Eye (tissue), 1 donor: ENCODE data around the gene STK32C.
"Not testable (repeated sequence)": the region's sequence is repeated elsewhere in the genome, so short reads cannot be mapped to it uniquely, and the experiment has no call there.

Experiments
- DNase-seq: peaks from one replicate; pipeline ENCODE4 v3.0.0-alpha.2; 2015

The STK32C gene

DNA sequence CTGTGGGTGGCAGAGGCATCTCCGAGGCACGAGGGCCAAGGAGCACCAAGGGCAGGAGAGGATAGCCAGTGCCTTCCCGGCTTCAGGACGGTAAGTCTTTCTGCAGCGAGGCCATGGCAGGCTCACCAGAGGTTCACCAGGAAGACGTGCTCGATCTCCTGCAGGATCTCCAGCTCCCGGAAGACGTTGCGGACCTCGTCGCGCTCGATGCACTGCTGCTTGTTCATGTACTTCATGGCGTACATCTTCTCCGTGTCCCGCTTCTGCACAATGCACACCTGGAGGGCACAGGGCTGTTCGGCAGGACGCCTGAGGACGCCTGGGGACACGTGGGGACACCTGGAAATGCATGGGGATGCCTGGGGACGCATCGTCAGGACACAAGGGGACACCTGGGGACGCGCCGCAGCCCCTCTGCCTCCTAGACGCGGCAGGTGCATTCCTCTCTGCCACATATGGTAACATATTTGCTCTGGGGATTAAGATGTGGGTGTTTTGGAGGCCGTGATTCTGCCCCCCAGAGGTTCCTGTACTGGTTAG is 79.8 kb downstream of the STK32C start:
- no peak for DNase-seq

DNA sequence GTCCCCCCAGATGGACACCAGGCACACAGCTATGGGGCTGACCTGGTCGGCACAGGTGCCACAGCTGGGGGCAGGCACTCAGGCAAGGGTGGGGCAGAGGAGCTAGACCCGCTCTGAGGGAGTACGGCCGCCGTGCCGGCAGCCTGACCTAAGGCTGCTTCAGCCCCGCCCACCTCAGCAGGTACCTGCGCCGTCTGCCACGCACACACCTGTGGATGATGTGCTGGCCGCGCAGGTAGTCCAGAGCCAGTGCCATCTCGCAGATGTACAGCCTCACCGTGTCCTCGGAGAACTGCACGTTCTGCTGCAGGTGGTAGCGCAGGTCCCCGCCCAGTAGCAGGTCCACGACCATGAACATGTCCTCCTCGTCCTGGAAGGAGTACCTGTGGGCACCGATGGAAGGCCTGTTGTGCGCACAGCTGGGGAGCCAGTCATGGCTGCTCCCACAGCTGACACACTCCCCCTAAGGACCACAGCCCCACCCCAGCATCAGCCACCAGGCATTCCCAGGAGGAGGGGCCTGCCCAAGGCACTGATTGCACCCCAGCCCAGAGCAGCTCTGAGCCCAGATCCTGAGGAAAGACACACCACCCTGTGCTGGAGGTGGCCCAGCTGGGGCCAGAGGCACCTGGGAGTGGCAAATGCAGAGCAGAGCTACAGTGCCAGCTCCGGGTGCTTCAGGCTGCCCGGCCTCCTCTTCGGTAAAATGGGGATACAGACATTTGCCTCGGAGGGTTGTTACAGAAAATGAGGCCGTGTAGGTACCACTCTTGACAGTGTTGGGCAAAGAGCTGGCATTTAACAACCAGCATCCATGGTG is 81.0 kb downstream of the STK32C start:
- no peak for DNase-seq

DNA sequence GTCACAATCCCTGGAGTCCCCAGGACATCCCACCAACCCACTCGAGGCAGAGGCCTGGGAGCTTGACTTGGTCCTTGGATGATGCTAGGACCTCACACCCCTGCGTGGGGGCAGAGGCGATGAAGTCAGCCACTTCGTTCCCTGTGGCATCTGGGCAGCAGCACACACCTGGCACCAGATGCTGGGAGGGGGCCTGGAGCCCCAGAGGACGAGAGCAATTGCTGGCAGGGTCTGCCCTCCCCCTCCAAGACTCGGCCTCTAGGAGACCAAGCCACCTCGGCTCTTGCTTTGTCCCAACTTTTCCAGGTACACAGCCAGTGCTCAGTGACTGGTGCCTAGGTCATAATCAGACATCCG is 81.9 kb downstream of the STK32C start:
- DNase-seq, result no peak

DNA sequence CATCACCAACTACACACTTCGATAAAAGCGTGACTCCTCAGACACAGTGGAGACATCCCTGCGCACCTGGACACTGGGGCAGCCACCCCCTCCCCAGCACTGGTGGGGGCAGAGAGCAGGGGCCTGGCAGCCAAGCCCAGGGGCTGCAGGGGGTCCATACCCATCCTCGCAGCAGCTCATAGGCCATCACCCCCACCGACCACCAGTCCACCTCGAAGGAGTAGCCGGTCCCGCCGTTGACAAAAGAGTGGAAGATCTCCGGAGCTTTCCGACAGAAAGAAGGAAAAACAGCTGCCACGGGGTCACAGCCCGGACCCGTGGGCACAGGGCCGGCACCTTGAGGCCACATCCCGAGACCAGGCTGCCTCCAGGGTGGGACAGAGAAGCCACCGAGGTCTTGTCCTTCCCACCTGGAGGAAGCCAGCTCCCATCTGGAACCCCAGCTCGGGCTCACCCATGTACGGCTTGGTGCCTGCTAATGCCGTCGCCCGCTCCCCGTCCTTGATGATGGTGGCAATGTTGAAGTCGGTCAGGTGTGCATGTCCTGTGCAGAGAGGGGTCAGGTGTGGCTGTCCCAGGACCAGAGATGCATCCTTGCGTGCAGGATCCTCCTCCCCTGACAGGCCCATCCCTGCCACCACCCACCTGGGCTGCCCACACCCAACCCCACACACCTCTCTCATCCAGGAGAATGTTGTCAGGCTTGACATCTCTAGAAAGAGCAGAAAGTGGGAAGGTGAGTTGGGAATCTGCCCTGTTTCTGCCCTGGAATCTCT is 82.5 kb downstream of the STK32C start:
- no peak for DNase-seq

DNA sequence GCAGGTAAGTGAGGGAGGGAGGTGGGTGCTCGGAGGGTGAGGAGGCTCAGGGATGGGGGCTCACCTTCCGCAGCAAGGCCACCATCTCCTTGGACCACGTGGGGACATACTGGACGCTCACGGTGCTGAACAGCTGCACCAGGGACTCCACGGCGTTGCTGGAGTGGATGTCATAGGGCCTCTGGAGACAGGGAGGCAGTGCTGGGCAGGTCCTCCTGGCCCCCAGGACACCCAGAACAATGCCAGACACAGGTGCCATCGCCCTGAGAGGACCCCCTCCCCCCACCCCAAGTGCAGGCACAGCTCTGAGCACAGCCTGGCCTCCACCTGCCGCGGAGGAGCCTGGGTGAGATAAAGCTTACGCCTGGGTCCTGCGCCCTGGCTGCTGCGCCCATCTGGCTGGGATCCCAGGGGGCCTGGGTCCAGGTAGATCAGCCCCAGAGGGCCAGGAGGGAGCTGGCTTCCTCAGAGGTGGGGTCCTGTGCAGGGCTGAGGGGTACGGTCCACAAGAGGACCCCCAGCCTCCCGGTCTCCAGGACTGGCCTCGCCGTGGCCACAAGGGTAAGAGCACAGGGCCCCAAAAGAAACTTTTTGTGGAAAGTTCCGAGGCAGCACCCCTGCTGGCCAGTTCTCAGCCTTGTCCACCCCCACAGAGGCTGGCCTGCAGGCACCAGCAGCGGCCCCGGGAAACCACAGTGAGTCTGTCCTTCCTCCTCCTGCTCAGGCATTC is 83.2 kb downstream of the STK32C start:
- no peak for DNase-seq

DNA sequence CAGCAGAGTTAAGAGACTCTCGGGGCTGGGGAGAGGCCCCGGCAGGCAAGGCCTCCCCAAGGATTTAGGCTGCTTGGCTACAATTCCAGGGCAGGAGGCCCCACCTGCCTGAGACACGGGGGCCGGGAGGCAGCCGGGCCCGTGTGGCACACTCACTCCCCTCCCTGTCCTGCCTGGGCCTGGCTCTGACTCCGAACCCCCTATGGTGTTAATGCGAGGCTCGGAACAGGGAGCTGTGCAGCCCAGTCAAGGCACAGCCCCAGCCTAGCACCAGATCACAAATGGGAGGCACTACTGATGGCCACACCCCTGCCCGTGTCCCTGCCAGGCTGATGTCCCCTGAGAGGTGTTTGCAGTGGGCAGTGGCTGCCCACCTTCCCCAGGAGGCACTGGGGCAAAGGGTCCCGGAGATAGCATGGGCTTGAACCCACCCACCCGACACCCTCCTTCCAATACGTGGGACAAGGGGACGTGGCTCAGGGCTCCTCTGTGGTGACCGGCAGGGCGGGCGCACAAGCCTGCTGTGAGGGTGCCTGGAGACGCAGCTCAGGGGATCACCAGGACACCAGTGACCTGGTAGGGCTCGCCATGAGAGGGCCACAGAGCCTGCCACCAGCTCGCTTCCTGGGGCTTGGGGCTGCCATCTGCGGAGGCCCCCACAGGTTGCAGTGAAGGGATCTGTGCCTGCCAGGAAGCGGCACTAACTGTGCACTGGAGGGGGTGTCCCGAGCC is 84.0 kb downstream of the STK32C start:
- no peak for DNase-seq

DNA sequence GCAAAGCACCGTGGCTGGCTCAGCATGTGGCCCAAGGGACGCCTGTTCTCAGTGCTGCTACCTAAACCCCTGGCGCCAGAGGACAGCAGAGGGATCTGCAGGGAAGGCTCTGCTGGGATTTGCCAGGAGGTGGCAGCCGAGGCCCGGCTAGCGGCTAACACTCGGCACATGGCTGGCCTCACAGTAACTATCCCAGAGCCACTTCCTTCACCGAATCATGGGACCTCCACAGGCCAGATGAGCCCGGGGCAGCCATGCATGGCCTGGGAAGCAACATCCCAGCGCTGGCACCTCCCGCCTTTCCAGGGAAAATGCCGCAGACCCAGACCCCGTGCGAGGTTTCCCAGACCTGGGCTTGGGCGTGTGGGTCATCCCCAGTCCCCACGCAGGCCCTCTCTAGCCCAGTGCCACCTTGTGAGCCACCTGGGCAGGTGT is 84.6 kb downstream of the STK32C start:
- DNase-seq, result peak; percentile 93

DNA sequence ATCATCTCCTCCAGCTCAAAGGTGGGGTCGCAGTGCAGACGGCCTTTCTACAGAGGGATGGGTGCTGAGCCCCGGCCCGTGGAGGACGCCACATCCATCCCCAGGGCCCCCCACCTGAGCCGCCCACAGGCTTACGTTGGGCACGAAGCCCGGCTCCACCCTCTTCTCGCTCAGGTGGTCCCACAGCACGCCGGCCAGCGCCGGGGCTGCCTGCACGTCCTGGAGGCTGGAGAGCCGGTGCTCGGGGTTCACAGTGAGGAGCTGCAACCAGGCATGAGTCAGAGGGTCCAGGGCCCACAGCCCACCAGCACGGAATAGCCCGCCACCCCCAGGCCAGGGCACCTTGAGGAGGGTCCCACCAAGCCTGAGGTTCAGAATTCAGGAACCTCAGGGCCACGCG is 85.0 kb downstream of the STK32C start:
- DNase-seq, result no peak

DNA sequence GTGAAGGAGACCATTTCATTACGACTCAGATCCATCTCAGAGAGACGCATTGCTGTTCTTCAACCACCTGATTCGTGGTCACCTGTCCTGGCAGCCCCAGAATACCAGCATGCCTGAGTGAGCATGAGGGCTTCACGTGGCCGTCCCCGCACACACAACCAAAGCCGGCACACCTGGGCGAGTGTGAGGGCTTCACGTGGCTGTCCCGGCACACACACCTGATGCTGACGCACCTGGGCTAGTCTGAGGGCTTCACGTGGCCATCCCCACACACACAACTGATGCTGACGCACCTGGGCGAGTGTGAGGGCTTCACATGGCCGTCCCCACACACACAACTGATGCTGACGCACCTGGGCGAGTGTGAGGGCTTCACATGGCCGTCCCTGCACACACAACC is 86.8 kb downstream of the STK32C start:
- not testable (repeated sequence) for DNase-seq

DNA sequence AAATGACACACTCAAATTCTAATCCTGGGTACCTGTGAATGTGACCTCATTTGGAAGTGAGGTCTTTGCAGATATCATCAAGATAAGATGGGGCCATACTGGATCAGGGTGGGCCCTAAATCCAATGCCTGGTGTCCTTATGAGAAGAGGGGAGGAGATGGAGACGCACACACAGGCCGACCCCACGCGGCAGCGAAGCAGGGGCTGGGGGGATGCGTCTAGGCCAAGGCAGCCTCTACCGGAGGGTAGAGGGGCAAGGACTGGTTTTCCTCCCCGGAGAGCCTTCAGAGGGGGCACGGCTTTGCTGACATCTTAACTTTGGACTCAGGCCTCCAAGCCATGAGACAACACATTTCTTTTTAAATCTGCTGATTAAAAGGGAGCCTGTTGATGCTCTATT is 87.7 kb downstream of the STK32C start:
- no peak for DNase-seq

DNA sequence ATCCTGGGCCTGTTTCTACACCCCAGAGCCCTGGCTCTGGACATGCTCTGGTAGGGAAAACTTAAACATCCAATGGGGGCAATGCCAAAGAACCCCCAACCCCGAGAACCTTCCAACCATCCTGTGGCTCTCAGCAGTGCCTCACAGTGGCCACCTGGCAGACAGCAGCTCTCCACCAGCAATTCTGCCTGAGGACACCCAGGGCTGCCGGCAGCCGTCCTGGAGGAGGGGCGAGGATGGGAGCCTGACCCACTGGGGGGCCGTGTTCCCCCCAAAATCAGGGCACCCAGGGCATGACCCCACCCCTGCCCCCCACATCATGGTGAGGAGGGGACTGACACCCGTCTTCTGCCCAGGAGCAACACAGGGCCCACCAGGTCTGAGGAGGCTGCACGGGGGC is 88.3 kb downstream of the STK32C start:
- DNase-seq, result no peak

DNA sequence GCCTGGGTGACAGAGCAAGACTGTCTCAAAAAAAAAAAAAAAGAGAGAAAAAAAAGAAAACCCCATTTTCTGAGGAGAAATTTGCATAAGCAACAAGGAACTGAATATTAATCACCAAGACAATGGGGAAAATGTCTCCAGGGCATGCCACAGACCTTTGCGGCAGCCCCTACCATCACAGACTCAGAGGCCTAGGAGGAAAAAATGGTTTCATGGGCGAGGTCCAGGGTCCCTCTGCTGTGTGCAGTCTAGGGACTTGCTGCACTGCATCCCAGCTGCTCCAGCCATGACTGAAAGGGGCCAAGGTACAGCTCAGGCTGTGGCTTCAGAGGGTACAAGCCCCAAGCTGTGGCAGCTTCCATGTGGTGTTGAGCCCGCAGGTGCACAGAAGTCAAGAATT is 91.3 kb downstream of the STK32C start:
- DNase-seq, result not testable (repeated sequence)

DNA sequence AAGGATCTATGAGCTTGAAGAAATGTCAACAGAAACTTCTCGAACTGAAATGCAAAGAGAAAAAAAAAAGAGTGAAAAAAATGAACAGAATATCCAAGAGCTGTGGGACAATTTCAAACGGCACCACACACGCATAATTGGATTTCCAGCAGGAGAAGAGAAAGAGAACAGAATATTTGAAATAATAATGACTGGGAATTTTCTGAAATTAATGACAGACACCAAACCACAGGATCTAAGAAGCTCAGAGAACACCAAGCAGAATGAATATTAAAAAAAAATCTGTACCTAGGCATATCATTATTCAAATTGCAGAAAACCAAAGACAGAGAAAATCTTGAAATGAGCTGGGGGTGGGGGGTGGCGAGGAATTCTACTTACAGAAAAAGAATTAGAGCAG is 93.8 kb downstream of the STK32C start:
- DNase-seq, result no peak

DNA sequence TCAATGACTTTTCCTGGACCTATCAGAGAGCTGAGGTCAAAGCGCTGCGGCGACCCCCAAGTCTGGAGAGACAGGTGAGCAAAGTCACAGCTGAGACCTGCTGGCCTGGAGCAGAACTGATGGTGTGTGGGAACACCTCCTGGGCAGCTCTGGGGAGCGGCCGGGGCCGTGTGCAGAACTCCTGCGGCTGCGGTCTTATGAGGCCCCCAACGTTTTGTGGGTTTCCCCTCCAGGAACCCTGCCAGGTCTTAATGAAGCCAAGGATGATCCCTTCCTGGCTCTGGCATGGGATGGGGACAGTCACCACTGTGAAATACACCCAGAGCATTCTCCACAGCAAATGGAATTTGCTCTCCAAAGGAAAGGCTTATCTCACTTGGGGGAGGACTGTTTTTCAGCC is 94.9 kb downstream of the STK32C start:
- DNase-seq, result no peak

DNA sequence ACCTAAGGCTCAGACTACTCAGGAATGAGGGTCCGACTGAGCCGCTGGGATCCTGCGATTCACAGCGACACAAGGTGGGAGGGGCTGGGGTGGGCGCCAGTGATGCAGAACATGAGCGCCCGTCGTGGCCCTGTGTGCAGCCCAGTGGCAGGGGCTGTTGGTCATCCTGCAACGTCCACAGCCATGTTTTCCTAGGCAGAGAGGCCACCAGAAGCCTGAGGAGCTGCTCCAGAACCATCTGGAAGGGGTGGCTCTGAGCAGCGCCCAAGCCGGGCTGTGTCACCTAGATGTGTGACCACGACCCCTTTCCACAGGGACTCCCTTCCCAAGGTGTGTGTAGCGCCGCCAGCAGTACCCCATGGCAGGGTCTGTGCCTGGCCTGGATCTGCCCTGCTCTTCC is 96.5 kb downstream of the STK32C start:
- no peak for DNase-seq

DNA sequence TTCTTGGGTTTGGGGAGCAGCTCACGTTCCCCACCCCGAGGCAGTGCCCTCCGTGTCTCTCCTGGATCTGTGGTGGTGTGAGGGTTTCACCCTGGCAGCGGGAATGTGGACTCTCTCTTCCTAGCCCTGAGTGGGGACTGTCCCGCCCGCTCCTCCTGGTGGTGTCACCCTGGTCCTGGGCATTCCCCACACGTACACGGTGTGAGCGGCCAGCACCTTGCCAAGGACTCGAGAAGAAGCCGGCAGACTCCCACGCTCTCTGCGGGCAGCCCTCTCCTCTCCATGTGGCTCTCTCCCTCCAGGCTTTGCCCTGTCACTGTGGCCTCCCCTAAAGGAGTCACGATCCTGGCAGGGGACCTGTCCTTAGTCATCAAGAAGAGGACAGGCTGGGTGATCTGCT is 97.0 kb downstream of the STK32C start:
- no peak for DNase-seq

DNA sequence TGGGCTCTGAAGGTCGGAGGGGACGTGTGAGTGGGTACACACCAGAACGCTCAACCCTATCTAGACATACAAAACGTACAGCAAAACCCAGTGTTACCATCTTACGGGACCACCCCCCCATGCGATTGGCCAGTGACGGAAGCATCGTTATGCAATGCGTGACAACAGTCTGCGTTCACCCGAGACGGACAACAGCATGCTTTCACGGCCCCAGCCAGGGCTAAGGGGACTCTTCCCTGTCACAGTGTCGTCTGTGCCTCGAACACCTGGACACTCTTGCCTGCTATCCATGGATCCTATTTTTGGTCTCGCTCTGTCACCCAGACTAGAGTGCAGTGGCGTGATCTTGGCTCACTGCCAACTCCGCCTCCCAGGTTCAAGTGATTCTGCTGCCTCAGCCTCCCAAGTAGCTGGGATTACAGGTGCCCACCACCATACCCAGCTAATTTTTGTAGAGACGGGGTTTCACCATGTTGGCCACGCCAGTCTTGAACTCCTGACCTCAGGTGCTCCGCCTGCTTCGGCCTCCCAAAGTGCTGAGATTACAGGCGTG is 97.7 kb downstream of the STK32C start:
- no peak for DNase-seq

DNA sequence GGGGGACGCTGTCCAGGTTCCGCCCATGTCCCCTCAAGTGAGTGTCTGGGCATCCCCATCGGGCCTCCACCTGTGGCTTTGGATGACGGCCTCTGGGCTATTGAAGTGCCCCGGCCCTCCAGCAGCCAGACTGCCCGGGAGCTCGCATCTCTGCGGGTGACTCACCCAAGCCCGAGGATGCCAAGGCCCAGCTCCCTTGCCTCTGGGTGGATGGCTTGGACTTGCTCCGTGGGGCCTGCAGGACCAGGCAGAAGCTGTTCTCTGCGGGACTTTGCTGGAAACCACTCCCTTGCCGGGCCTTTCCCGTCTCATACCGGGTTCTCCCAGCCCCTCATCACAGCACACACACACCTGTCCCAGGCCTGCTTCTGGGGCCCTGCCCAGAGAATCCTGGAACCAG is 98.6 kb downstream of the STK32C start:
- DNase-seq, result no peak

DNA sequence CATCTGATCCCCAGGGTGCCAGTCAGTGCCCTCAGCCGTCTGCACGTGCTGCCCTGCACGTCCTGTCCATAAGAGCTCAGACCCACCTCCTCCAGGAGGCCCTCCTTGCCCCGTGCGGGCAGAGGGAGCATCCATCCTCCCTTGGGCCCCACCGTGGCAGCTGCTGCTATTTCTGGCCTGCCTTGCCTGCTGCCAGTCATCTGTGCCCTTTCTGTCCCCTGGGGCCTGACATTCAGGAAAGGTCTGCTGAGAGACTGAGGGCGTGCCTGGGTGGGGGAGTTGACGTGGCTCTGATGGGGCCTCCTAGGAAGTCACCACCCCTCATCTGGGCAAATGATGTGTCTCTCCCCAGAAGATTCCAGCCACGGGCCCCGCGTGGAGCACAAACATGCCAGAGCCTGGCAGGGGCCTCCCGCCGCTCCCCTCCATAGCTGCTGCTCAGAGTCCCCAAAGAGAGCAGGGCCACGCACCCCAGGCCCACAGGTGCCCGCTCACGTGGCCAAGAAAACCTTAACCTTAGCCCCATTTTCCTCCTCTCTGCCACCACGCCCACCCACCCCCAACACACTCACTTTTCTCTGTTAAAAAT is 99.2 kb downstream of the STK32C start:
- DNase-seq, result peak; percentile 63

DNA sequence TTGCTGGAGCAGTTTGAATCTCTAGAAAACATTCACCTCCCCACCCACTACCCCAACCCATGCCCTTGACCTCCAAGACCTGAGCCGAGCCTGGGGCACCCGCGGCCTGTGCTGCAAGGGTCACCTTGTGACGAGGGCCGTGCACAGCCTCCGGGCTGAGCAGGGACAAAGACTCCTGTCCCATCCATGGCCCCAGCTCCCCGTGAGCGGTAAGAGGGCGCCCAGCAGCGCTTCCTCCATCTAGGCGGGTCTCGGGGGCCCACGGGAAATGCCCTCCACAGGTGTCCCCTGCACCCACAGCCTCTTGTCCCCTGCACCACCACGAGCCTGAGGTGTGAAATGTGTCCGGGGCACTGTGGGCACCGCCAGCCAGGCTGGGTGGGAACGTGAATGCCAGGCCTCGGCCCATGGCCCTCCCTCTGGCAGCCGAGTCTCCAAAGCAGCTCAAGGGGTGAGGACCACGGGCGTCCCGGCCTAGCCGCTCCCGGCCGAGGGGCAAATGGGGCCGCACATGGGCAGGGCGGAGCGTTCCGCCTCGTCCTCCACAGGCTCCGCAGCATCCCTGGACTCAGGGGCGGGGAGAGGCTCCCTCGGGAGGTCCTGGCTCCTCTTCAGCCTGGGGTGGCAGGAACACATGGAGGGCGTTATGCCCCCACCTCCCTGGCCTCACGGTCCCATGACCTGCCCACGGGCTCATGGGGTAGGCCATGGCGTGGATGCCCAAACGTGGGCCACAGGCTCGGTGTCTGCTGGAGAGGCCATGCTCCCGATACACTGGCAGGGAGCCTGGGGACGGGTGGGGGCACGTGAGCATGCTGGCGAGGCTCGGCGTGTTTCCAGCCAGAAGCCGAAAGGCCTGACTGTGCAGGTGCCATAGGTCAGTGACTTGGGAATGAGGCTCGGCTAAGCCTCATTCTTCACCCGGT is 100.0 kb downstream of the STK32C start:
- DNase-seq, result no peak
